Smooth muscle cell (in vitro differentiated cells): ENCODE data around the gene PLPP6. TPM values are rescaled to one million over a fixed set of nuclear protein-coding genes. Genes with fewer than 3 reads are reported as not detected.
"Not testable (repeated sequence)": the region's sequence is repeated elsewhere in the genome, so short reads cannot be mapped to it uniquely, and the experiment has no call there.

Experiments used
- DNase-seq: peaks from one replicate; lab custom pipeline; 2025; ENCODE audit not compliant: unreplicated experiment; lab: John Stamatoyannopoulos, UW
- H2AFZ ChIP-seq: fragments of 200-600 bp; sonication (generic); 2 replicates; pipeline ENCODE4 v1.6.0; 2016; ENCODE audit warnings: antibody characterized with exemption, low read depth, mild to moderate bottlenecking
- H3F3A ChIP-seq: fragments of 200-600 bp; sonication (generic); 2 replicates; pipeline ENCODE4 v1.6.0; 2017; ENCODE audit warnings: antibody characterized with exemption, low read depth
- H3K27ac ChIP-seq: fragments of 200-600 bp; sonication (generic); 2 replicates; pipeline ENCODE4 v1.5.1; 2016; ENCODE audit warnings: low read depth, mild to moderate bottlenecking
- H3K27me3 ChIP-seq: fragments of 200-600 bp; sonication (generic); 2 replicates; pipeline ENCODE4 v1.6.1; 2016; ENCODE audit warnings: low read depth, mild to moderate bottlenecking
- H3K36me3 ChIP-seq: fragments of 200-600 bp; sonication (generic); 2 replicates; pipeline ENCODE4 v1.5.1; 2016; ENCODE audit warnings: low read depth
- H3K4me1 ChIP-seq: fragments of 200-600 bp; sonication (generic); 2 replicates; pipeline ENCODE4 v1.5.1; 2016; ENCODE audit warnings: low read depth
- H3K4me2 ChIP-seq: fragments of 200-600 bp; sonication (generic); 2 replicates; pipeline ENCODE4 v1.6.0; 2016; ENCODE audit warnings: mild to moderate bottlenecking
- H3K4me3 ChIP-seq: fragments of 200-600 bp; sonication (generic); 2 replicates; pipeline ENCODE4 v1.5.1; 2016; ENCODE audit warnings: mild to moderate bottlenecking
- H3K79me2 ChIP-seq: fragments of 200-600 bp; sonication (generic); 2 replicates; pipeline ENCODE4 v1.6.0; 2016; ENCODE audit warnings: low read depth, mild to moderate bottlenecking
- H3K9ac ChIP-seq: fragments of 200-600 bp; sonication (generic); 2 replicates; pipeline ENCODE4 v1.6.0; 2016; ENCODE audit warnings: low read depth
- H3K9me3 ChIP-seq: fragments of 200-600 bp; sonication (generic); replicated peaks from 2 replicates; pipeline ENCODE4 v1.5.1; 2016; ENCODE audit warnings: low read depth
- H4K20me1 ChIP-seq: fragments of 200-600 bp; sonication (generic); 2 replicates; pipeline ENCODE4 v1.6.0; 2016; ENCODE audit warnings: low read depth
- WGBS: methylation state at CpG from one replicate; pipeline ENCODE4 v1.1.7; 2016; ENCODE audit warnings: low lambda C conversion rate; 5-methylcytosine and 5-hydroxymethylcytosine counted together
- polyA plus RNA-seq: library from polyadenylated mRNA; unstranded; fragments of >200 nt; fragmentation: Nextera tagmentation; extraction: Ambion mirVana; gene quantifications from 2 replicates; pipeline ENCODE4 v1.2.1, GENCODE V29; 2016
- total RNA-seq: library from RNA; depleted of rRNA; stranded (reverse); fragments of >200 nt; gene quantifications from 2 replicates; pipeline ENCODE4 v1.2.3, GENCODE V29; 2014
- TF ChIP-seq, protein P1 (sequence below): fragments of 200-600 bp; sonication (generic); IDR thresholded peaks from 2 replicates; pipeline ENCODE4 v1.5.1; 2017; ENCODE audit warnings: borderline replicate concordance, mild to moderate bottlenecking, antibody characterized with exemption; ENCODE audit not compliant: insufficient read depth, poor library complexity, severe bottlenecking

PLPP6 gene
- total and polyA plus RNA-seq, 2 experiments from 2014 or later = 2.6 to 6.2 TPM

DNA sequence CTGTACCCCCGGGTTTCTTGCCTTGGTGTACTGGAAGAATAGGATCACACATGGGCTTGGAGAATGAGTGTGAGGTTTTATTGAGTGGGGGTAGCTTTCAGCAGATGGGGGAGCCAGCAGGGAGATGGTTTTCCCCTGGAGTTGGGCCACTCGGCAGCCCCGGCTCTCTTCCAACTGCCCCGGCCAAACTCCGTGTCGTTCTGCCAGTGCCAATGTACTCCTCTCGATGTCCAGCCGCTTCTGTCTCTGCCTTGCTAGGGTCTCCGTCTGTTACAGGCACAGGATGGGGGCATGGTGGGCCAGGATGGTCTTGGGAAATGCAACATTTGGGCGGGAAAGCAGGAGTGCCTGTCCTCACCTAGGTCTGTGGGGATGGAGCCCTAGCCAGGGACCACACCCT is 7.6 kb upstream of the PLPP6 start:
- Histone ChIP-seq H3K27me3 (no peaks in the 10 kb centered on the region), H3K9me3 (no peaks in the 10 kb centered on the region), H3K4me2 (no peak overlapping the region), H3K4me3 (no peak overlapping the region), H4K20me1 (no peaks in the 10 kb centered on the region), H3K9ac (no peak overlapping the region), H3F3A (no peaks in the 10 kb centered on the region), H3K27ac (no peak overlapping the region), H2AFZ (no peak overlapping the region), H3K36me3 (no peaks in the 10 kb centered on the region), H3K79me2 (no peaks in the 10 kb centered on the region), H3K4me1 (no peaks in the 10 kb centered on the region)
- DNase-seq = no peak
- TF ChIP-seq, protein P1, sequence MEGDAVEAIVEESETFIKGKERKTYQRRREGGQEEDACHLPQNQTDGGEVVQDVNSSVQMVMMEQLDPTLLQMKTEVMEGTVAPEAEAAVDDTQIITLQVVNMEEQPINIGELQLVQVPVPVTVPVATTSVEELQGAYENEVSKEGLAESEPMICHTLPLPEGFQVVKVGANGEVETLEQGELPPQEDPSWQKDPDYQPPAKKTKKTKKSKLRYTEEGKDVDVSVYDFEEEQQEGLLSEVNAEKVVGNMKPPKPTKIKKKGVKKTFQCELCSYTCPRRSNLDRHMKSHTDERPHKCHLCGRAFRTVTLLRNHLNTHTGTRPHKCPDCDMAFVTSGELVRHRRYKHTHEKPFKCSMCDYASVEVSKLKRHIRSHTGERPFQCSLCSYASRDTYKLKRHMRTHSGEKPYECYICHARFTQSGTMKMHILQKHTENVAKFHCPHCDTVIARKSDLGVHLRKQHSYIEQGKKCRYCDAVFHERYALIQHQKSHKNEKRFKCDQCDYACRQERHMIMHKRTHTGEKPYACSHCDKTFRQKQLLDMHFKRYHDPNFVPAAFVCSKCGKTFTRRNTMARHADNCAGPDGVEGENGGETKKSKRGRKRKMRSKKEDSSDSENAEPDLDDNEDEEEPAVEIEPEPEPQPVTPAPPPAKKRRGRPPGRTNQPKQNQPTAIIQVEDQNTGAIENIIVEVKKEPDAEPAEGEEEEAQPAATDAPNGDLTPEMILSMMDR = no peak
- WGBS = 93% methylated on average over 10 of the region's 10 CpGs

DNA sequence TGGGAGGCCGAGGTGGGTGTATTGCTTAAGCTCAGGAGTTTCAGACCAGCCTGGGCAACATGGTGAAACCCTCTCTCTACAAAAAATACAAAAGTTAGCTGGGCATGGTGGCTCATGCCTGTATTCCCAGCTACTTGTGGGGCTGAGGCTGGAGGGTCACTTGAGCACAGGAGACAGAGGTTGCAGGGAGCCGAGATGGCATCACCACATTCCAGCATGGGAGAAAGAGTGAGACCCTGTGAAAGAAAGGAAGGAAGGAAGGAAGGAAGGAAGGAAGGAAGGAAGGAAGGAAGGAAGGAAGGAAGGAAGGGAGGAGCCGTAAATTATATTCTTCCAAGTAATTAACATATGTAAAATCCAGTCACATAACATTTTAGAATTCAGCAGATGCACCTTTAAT is 5.9 kb upstream of the PLPP6 start:
- not testable (repeated sequence) for H3F3A ChIP-seq, H3K4me3 ChIP-seq, H3K27ac ChIP-seq, H2AFZ ChIP-seq, H3K27me3 ChIP-seq, H3K9me3 ChIP-seq, DNase-seq, H3K4me2 ChIP-seq, H3K4me1 ChIP-seq, H3K79me2 ChIP-seq, H4K20me1 ChIP-seq, H3K9ac ChIP-seq, H3K36me3 ChIP-seq
- 87% methylated on average over 3 of the region's 3 CpGs for WGBS

DNA sequence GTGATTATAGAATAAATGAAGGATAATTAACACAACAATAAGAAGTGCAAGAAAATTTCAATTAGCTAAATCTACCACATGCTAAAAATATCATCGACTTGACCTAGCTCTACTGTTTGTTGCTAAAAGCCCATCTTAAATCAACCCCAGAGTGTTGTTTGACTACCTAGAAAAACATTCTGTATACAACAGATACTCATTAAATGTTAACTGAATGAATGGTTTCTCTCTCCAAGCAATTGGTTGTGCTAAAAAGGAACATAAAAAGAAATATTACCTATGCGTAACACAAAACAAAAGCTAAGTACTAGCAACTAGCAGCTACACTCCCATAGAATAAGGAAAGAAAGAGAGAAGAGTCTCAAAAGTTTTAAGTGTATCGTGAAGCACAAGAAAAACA is 5.5 kb upstream of the PLPP6 start:
- TF ChIP-seq, protein P1 = no peak
- WGBS = 87% methylated on average over 3 of the region's 3 CpGs
- Histone ChIP-seq H3K27me3 (no peaks in the 10 kb centered on the region), H2AFZ (no peak overlapping the region), H3K9ac (no peak overlapping the region), H4K20me1 (no peaks in the 10 kb centered on the region), H3K4me1 (peaks cover 2% of the 10 kb centered on the region), H3K4me3 (no peak overlapping the region), H3F3A (no peaks in the 10 kb centered on the region), H3K4me2 (no peak overlapping the region), H3K9me3 (no peaks in the 10 kb centered on the region), H3K79me2 (no peaks in the 10 kb centered on the region), H3K27ac (no peak overlapping the region), H3K36me3 (no peaks in the 10 kb centered on the region)
- DNase-seq = no peak

DNA sequence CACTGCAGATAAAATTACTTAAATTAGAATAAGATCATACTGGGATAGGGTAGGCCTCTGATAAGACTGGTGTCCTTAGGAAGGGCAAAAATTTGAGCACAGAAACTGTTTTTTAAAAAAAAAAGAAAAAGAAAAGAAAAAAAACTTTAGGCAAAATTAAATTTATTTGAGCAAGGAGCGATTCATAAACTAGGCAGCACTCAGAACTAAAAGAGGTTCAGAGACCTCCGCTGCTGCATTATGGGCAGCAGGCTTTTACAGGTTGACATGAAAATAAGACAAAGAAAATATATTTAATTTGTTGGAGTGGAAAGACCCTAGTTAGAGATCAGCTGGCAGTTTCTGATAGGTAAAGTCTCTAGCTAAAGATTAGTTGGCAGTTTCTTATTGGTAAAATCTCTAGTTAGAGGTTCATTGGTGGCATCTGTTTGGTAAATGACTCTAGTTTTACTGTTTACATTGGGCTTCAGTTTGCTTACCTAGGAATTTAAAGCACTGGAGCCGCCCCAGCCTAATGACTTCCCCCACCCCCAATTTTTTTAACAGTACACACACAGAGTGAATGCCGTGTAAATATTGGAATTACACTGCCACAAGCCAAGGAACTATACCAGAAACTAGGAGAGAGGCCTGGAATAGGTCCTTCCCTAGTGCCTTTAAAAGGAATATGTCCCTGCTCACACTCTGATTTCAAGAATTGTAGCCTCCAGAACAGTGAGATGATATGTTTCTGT is 4.5 kb upstream of the PLPP6 start:
- Histone ChIP-seq H4K20me1 (no peaks in the 10 kb centered on the region), H3K27ac (no peak overlapping the region), H3K4me2 (no peak overlapping the region), H3K9me3 (no peaks in the 10 kb centered on the region), H3K36me3 (no peaks in the 10 kb centered on the region), H2AFZ (no peak overlapping the region), H3K4me3 (no peak overlapping the region), H3F3A (no peaks in the 10 kb centered on the region), H3K27me3 (no peaks in the 10 kb centered on the region), H3K79me2 (no peaks in the 10 kb centered on the region), H3K9ac (no peak overlapping the region), H3K4me1 (peaks cover 5% of the 10 kb centered on the region)
- TF ChIP-seq, protein P1 = no peak
- WGBS = 83% methylated on average over 4 of the region's 4 CpGs
- no peak for DNase-seq

DNA sequence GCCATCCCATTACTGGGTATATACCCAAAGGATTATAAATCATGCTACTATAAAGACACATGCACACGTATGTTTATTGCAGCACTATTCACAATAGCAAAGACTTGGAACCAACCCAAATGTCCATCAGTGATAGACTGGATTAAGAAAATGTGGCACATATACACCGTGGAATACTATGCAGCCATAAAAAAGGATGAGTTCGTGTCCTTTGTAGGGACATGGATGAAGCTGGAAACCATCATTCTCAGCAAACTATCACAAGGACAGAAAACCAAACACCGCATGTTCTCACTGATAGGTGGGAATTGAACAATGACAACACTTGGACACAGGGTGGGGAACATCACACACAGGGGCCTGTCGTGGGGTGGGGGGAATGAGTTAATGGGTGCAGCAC is 1.4 kb upstream of the PLPP6 start:
- not testable (repeated sequence) for H3K27ac ChIP-seq, H3K27me3 ChIP-seq, DNase-seq, H2AFZ ChIP-seq, H3K36me3 ChIP-seq, H3K9ac ChIP-seq, H3K4me3 ChIP-seq, H3K79me2 ChIP-seq, H3K4me2 ChIP-seq, H4K20me1 ChIP-seq, H3K9me3 ChIP-seq
- peaks cover 13% of the 10 kb centered on the region for H3K4me1 ChIP-seq
- 95% methylated on average over 4 of the region's 5 CpGs for WGBS
- H3F3A ChIP-seq = peaks cover 14% of the 10 kb centered on the region
